GM12878 (cell line): ENCODE results near the gene APPL2. TPM values are rescaled to one million over a fixed set of nuclear protein-coding genes. Genes with fewer than 3 reads are reported as not detected.

ENCODE experiments used
- ATAC-seq: fragments of 200-7000 bp; cut with Tn5 transposase; 3 replicates; pipeline ENCODE4 v1.9.1; 2020; ENCODE audit warnings: mild to moderate bottlenecking, moderate library complexity
- BruUV-seq: library from RNA; stranded (reverse); fragments of 400-500 nt; replicated peaks from 2 replicates; lab custom pipeline; 2021; lab: Mats Ljungman, UMichigan
- CTCF ChIA-PET: fragments of 300-600 bp; sonication (Branson Sonifier 250); formaldehyde crosslinking; extraction: SDS; loops from one replicate; lab custom pipeline; 2021; ENCODE audit warnings: inconsistent platforms; lab: Yijun Ruan, JAX
- POLR2A ChIA-PET: fragments of 350-600 bp; formaldehyde crosslinking; extraction: SDS; loops from one replicate; lab custom pipeline; 2021; ENCODE audit warnings: inconsistent platforms; lab: Charles Lee
- RAD21 ChIA-PET: fragments of 300-600 bp; sonication (Branson Sonifier 250); formaldehyde crosslinking; loops from one replicate; lab custom pipeline; 2023; ENCODE audit warnings: antibody characterized with exemption; ENCODE audit not compliant: unreplicated experiment; lab: Charles Lee
- SMC1A ChIA-PET: fragments of 300-600 bp; sonication (Branson Sonifier 250); formaldehyde crosslinking; loops from one replicate; lab custom pipeline; 2023; ENCODE audit not compliant: unreplicated experiment, uncharacterized antibody; lab: Charles Lee
- DNase-seq: peaks from one replicate; pipeline ENCODE4 v3.0.0-alpha.2; 2011; ENCODE audit warnings: low read depth, low spot score
- FAIRE-seq: peaks from 3 replicates; lab custom pipeline; 2011; peaks lifted over from hg19 to GRCh38; lab: Jason Lieb, UNC
- H2AFZ ChIP-seq: 2 replicates; pipeline ENCODE4 v1.6.0; 2011; ENCODE audit warnings: low read depth, low read length, control low read depth; ENCODE audit not compliant: control insufficient read depth
- H3K27ac ChIP-seq: 2 replicates; pipeline ENCODE4 v1.5.1; 2011; ENCODE audit warnings: control low read depth; ENCODE audit not compliant: control insufficient read depth, insufficient read depth
- H3K27me3 ChIP-seq, 2 experiments: replicated peaks in 1 of 2; 2 replicates each; pipeline versions ENCODE4 v1.6.0 to v1.6.1; 2011; ENCODE audit warnings: low read length in 1 of 2; ENCODE audit not compliant: control insufficient read depth in 2 of 2, insufficient read depth in 2 of 2
- H3K36me3 ChIP-seq, 2 experiments: 2 replicates each; pipeline ENCODE4 v1.5.1; 2011; ENCODE audit warnings: low read length in 1 of 2; ENCODE audit not compliant: control insufficient read depth in 2 of 2, insufficient read depth in 2 of 2
- H3K4me1 ChIP-seq: 2 replicates; pipeline ENCODE4 v1.6.1; 2011; ENCODE audit warnings: mild to moderate bottlenecking, low read length, moderate library complexity, mixed read lengths; ENCODE audit not compliant: control insufficient read depth, insufficient read depth
- H3K4me2 ChIP-seq: 2 replicates; pipeline ENCODE4 v1.6.0; 2011; ENCODE audit warnings: control low read depth; ENCODE audit not compliant: control insufficient read depth, insufficient read depth
- H3K4me3 ChIP-seq: fragments of 200-600 bp; sonication (generic); 2 replicates; pipeline ENCODE4 v1.5.1; 2016
- H3K79me2 ChIP-seq: 2 replicates; pipeline ENCODE4 v1.6.0; 2011; ENCODE audit warnings: low read length; ENCODE audit not compliant: control insufficient read depth, insufficient read depth
- H3K9ac ChIP-seq: 2 replicates; pipeline ENCODE4 v1.8.0; 2011; ENCODE audit warnings: low read length, control low read depth, mixed read lengths; ENCODE audit not compliant: control insufficient read depth, insufficient read depth
- H3K9me3 ChIP-seq: replicated peaks from 3 replicates; pipeline ENCODE4 v1.5.1; 2011; ENCODE audit warnings: mild to moderate bottlenecking, low read length; ENCODE audit not compliant: control insufficient read depth, insufficient read depth
- H4K20me1 ChIP-seq: 2 replicates; pipeline ENCODE4 v1.6.0; 2011; ENCODE audit not compliant: control insufficient read depth, insufficient read depth
- CBX3 ChIP-seq: fragments of 200-600 bp; sonication (generic); IDR thresholded peaks from 2 replicates; pipeline ENCODE4 v1.6.1; 2016; ENCODE audit warnings: low read depth, borderline replicate concordance
- IKZF2 ChIP-seq, 2 experiments: fragments of 450-650 bp; IDR thresholded peaks; 2 replicates each; pipeline ENCODE4 v1.6.1; 2017; ENCODE audit warnings: mild to moderate bottlenecking in 2 of 2, moderate library complexity in 2 of 2
- MTA2 ChIP-seq: fragments of 450-650 bp; IDR thresholded peaks from 2 replicates; pipeline ENCODE4 v1.6.1; 2016; ENCODE audit warnings: low read depth, mild to moderate bottlenecking, moderate library complexity
- NR2F1 ChIP-seq: fragments of 450-650 bp; conservative IDR thresholded peaks from 2 replicates; pipeline ENCODE4 v1.6.1; 2017; ENCODE audit warnings: mild to moderate bottlenecking
- RCOR1 ChIP-seq: conservative IDR thresholded peaks from 2 replicates; pipeline ENCODE4 v1.6.1; 2012; ENCODE audit warnings: low read depth, low read length, improper control_type of control experiment
- RUNX3 ChIP-seq: IDR thresholded peaks from 2 replicates; pipeline ENCODE4 v1.6.1; 2012; ENCODE audit warnings: low read length, inconsistent platforms
- TAF1 ChIP-seq: IDR thresholded peaks from 2 replicates; pipeline ENCODE4 v1.6.1; 2011; ENCODE audit warnings: mild to moderate bottlenecking, low read depth, low read length, borderline replicate concordance
- TARDBP ChIP-seq: IDR thresholded peaks from 2 replicates; pipeline ENCODE4 v1.6.1; 2016; ENCODE audit warnings: borderline replicate concordance
- YBX1 ChIP-seq: fragments of 450-650 bp; IDR thresholded peaks from 2 replicates; pipeline ENCODE4 v1.6.1; 2016; ENCODE audit warnings: antibody characterized with exemption
- ZZZ3 ChIP-seq: IDR thresholded peaks from 2 replicates; pipeline ENCODE4 v1.6.1; 2011; ENCODE audit warnings: low read depth; ENCODE audit not compliant: control insufficient read depth, insufficient read length
- WGBS: methylation state at CpG from one replicate; pipeline ENCODE4 v1.1.6; 2016; ENCODE audit warnings: low lambda C conversion rate; ENCODE audit not compliant: insufficient replicate concordance, insufficient coverage; ENCODE audit errors: missing lambda C conversion rate; 5-methylcytosine and 5-hydroxymethylcytosine counted together
- in situ Hi-C: fragments of 300-500 bp; cut with MboI; formaldehyde crosslinking; loops from 9 replicates; pipeline ENCODE4 v1.14.3; 2018; ENCODE audit warnings: mixed read lengths
- intact Hi-C: fragments of 100-400 bp; cut with micrococcal nuclease; formaldehyde crosslinking; loops from one replicate; pipeline ENCODE4 v1.14.2; 2022; ENCODE audit not compliant: unreplicated experiment
- polyA plus RNA-seq, 11 experiments: library from polyadenylated mRNA; depleted of rRNA in 4 of 11; unstranded in 6 of 11; stranded (reverse) in 5 of 11; fragments of >200 nt; fragmentation: Nextera tagmentation in 4 of 11; fragmentation: Illumina TruSeq in 1 of 11; extraction: Ambion mirVana in 4 of 11; extraction: Trizol in 1 of 11; gene quantifications; 1 replicate in 1 of 11; 2 replicates in 10 of 11; pipeline versions ENCODE4 v1.2.1 to v1.2.3, GENCODE V29; 2011 to 2016; ENCODE audit warnings: inconsistent platforms in 2 of 11, missing spikeins in 2 of 11, low read depth in 1 of 11
- total RNA-seq, 4 experiments: library from RNA; depleted of rRNA in 3 of 4; stranded (reverse); fragments of >200 nt in 3 of 4; fragmentation: Illumina TruSeq in 1 of 4; extraction: Trizol in 1 of 4; gene quantifications; 2 replicates each; pipeline versions ENCODE4 v1.2.1 to v1.2.3, GENCODE V29; 2013 to 2021
- TF ChIP-seq, protein P1 (sequence below): fragments of 450-650 bp; IDR thresholded peaks from 2 replicates; pipeline ENCODE4 v1.6.1; 2016; ENCODE audit warnings: mild to moderate bottlenecking, moderate library complexity, borderline replicate concordance
- TF ChIP-seq, protein P2 (sequence below): fragments of 450-650 bp; IDR thresholded peaks from 2 replicates; pipeline ENCODE4 v1.6.1; 2016; ENCODE audit warnings: mild to moderate bottlenecking
- TF ChIP-seq, protein P3 (sequence below): IDR thresholded peaks from 2 replicates; pipeline ENCODE4 v1.6.1; 2011; ENCODE audit warnings: low read depth, mild to moderate bottlenecking, low read length, moderate library complexity, borderline replicate concordance; ENCODE audit errors: extremely low read depth

Gene APPL2
- total and polyA plus RNA-seq, 10 of the 15 experiments (the other 5 are each of a cell fraction or from before 2014, with no cell fraction given) = 1.9 to 14.2 (median 7.5) TPM

DNA sequence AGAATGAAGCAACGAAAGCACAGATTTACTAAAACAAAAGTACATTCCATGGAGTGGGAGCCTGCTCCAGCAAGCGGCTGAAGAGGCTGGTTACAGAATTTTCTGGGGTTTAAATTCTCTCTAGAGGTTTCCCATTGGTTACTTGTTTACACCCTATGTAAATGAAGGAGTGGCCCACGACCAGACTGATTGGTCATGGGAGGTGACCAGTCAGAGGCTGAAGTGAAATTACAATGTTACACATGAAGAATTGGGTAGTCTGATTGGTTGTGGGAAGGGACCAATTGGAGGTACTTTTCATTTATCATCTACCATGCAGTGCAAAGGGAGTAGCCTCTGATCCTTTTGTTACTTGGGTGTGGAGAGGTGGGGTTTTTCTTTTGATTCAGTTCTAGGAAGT lies 36.2 kb upstream of the APPL2 start (continued):
- TF ChIP-seq, protein P1, sequence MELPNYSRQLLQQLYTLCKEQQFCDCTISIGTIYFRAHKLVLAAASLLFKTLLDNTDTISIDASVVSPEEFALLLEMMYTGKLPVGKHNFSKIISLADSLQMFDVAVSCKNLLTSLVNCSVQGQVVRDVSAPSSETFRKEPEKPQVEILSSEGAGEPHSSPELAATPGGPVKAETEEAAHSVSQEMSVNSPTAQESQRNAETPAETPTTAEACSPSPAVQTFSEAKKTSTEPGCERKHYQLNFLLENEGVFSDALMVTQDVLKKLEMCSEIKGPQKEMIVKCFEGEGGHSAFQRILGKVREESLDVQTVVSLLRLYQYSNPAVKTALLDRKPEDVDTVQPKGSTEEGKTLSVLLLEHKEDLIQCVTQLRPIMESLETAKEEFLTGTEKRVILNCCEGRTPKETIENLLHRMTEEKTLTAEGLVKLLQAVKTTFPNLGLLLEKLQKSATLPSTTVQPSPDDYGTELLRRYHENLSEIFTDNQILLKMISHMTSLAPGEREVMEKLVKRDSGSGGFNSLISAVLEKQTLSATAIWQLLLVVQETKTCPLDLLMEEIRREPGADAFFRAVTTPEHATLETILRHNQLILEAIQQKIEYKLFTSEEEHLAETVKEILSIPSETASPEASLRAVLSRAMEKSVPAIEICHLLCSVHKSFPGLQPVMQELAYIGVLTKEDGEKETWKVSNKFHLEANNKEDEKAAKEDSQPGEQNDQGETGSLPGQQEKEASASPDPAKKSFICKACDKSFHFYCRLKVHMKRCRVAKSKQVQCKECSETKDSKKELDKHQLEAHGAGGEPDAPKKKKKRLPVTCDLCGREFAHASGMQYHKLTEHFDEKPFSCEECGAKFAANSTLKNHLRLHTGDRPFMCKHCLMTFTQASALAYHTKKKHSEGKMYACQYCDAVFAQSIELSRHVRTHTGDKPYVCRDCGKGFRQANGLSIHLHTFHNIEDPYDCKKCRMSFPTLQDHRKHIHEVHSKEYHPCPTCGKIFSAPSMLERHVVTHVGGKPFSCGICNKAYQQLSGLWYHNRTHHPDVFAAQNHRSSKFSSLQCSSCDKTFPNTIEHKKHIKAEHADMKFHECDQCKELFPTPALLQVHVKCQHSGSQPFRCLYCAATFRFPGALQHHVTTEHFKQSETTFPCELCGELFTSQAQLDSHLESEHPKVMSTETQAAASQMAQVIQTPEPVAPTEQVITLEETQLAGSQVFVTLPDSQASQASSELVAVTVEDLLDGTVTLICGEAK = no peak

DNA sequence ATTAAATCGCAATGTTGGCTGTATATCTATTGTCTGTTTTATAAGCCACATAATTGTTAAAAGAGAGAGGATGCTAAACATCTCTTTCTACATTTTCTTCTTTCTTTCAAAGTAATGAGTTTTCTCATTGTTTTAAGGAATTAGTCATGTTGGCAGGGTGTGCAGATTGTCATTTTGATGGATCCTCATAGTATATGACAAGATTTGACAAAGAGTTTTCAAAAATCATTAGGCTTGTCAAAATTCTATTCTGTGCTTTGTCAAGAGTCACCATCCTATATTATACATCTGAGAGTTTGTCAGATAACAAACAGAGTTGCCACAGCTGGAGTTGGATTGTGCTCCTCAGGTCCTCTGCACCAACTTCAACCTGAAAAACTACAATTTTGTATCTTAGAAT lies 35.4 kb upstream of the APPL2 start:
- H3K27me3 ChIP-seq = no peaks in the 10 kb centered on the region
- H3K36me3 ChIP-seq = no peaks in the 10 kb centered on the region
- BruUV-seq = no TSS peak
- POLR2A ChIA-PET = no interaction called here
- H3K4me2 ChIP-seq = no peak overlapping the region
- no peak for ATAC-seq
- no peaks in the 10 kb centered on the region for H3K4me1 ChIP-seq
- H3K27ac ChIP-seq = no peak overlapping the region
- no peak overlapping the region for H3K9ac ChIP-seq
- SMC1A ChIA-PET = no interaction called here
- RAD21 ChIA-PET = no interaction called here
- H2AFZ ChIP-seq = no peak overlapping the region
- H3K79me2 ChIP-seq = no peaks in the 10 kb centered on the region
- no peaks in the 10 kb centered on the region for H4K20me1 ChIP-seq
- H3K4me3 ChIP-seq = no peak overlapping the region
- TF ChIP-seq CBX3 (no peak), YBX1 (no peak), RCOR1 (no peak), MTA2 (no peak), IKZF2 (IDR thresholded peaks at IDR 0.05) (no peak), ZZZ3 (no peak), TAF1 (no peak), TARDBP (no peak), NR2F1 (no peak), RUNX3 (no peak)
- TF ChIP-seq, protein P2, sequence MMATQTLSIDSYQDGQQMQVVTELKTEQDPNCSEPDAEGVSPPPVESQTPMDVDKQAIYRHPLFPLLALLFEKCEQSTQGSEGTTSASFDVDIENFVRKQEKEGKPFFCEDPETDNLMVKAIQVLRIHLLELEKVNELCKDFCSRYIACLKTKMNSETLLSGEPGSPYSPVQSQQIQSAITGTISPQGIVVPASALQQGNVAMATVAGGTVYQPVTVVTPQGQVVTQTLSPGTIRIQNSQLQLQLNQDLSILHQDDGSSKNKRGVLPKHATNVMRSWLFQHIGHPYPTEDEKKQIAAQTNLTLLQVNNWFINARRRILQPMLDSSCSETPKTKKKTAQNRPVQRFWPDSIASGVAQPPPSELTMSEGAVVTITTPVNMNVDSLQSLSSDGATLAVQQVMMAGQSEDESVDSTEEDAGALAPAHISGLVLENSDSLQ = no peak
- TF ChIP-seq, protein P1 = no peak
- TF ChIP-seq, protein P3, sequence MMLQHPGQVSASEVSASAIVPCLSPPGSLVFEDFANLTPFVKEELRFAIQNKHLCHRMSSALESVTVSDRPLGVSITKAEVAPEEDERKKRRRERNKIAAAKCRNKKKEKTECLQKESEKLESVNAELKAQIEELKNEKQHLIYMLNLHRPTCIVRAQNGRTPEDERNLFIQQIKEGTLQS = no peak
- FAIRE-seq = no peak
- intact Hi-C loops = no loop called here
- DNase-seq = no peak
- 0% methylated on average over 1 of the region's 1 CpG for WGBS
- H3K9me3 ChIP-seq = no peaks in the 10 kb centered on the region
- in situ Hi-C loops = no loop called here
- CTCF ChIA-PET = no interaction called here
